ENCODE data around the gene ID2. TPM values are rescaled to one million over a fixed set of nuclear protein-coding genes. Genes with fewer than 3 reads are reported as not detected.

ID2 gene
- total RNA-seq, 1 donor from 2014 or later = 11.9 TPM

GRCh38 chr2:8644605-8645175 lies 37.2 kb upstream of the ID2 start:
- no peaks in the 10 kb centered on the region for H3K36me3 Mint-ChIP-seq (ENCODE audit: unreplicated experiment)
- no peaks in the 10 kb centered on the region for H3K4me1 Mint-ChIP-seq (ENCODE audit: unreplicated experiment)
- H3K4me3 Mint-ChIP-seq (ENCODE audit: unreplicated experiment) = no peak overlapping the region
- no peak for TF ChIP-seq CTCF (IDR thresholded peaks at IDR 0.05)
- no peak overlapping the region for H3K27ac Mint-ChIP-seq (ENCODE audit: unreplicated experiment)
- no peaks in the 10 kb centered on the region for H3K27me3 Mint-ChIP-seq (ENCODE audit: unreplicated experiment)
- no peaks in the 10 kb centered on the region for H3K9me3 Mint-ChIP-seq (ENCODE audit: unreplicated experiment)
- no peak for DNase-seq (ENCODE audit: extremely low spot score, unreplicated experiment)

GRCh38 chr2:8645176-8645831 lies 36.6 kb upstream of the ID2 start:
- Mint-ChIP-seq H3K4me3 (ENCODE audit: unreplicated experiment) (no peak overlapping the region), H3K27ac (ENCODE audit: unreplicated experiment) (no peak overlapping the region), H3K9me3 (ENCODE audit: unreplicated experiment) (no peaks in the 10 kb centered on the region), H3K27me3 (ENCODE audit: unreplicated experiment) (no peaks in the 10 kb centered on the region), H3K4me1 (ENCODE audit: unreplicated experiment) (no peaks in the 10 kb centered on the region), H3K36me3 (ENCODE audit: unreplicated experiment) (no peaks in the 10 kb centered on the region)
- TF ChIP-seq CTCF (IDR thresholded peaks at IDR 0.05) = no peak
- DNase-seq (ENCODE audit: extremely low spot score, unreplicated experiment) = no peak

- no peak overlapping the region for H3K4me3 Mint-ChIP-seq (ENCODE audit: unreplicated experiment)
- DNase-seq (ENCODE audit: extremely low spot score, unreplicated experiment) = no peak
- no peaks in the 10 kb centered on the region for H3K27me3 Mint-ChIP-seq (ENCODE audit: unreplicated experiment)
- H3K9me3 Mint-ChIP-seq (ENCODE audit: unreplicated experiment) = no peaks in the 10 kb centered on the region
- no peak overlapping the region for H3K27ac Mint-ChIP-seq (ENCODE audit: unreplicated experiment)
- TF ChIP-seq CTCF (IDR thresholded peaks at IDR 0.05) = no peak
- H3K36me3 Mint-ChIP-seq (ENCODE audit: unreplicated experiment) = no peaks in the 10 kb centered on the region
- no peaks in the 10 kb centered on the region for H3K4me1 Mint-ChIP-seq (ENCODE audit: unreplicated experiment)
These were observed 35.0 kb upstream of the ID2 start for GRCh38 chr2:8646731-8647461.

- no peaks in the 10 kb centered on the region for H3K36me3 Mint-ChIP-seq (ENCODE audit: unreplicated experiment)
- no peak for TF ChIP-seq CTCF (IDR thresholded peaks at IDR 0.05)
- no peak overlapping the region for H3K4me3 Mint-ChIP-seq (ENCODE audit: unreplicated experiment)
- DNase-seq (ENCODE audit: extremely low spot score, unreplicated experiment) = no peak
- no peaks in the 10 kb centered on the region for H3K9me3 Mint-ChIP-seq (ENCODE audit: unreplicated experiment)
- H3K27me3 Mint-ChIP-seq (ENCODE audit: unreplicated experiment) = no peaks in the 10 kb centered on the region
- H3K4me1 Mint-ChIP-seq (ENCODE audit: unreplicated experiment) = no peaks in the 10 kb centered on the region
- no peak overlapping the region for H3K27ac Mint-ChIP-seq (ENCODE audit: unreplicated experiment)
These were observed 34.4 kb upstream of the ID2 start for GRCh38 chr2:8647462-8647857.
